Liver (tissue), 9 donors: ENCODE measurements around the gene TNFRSF6B. TPM values are rescaled to one million over a fixed set of nuclear protein-coding genes. Genes with fewer than 3 reads are reported as not detected.
"Not testable (repeated sequence)": the region's sequence is repeated elsewhere in the genome, so short reads cannot be mapped to it uniquely, and the experiment has no call there.

ENCODE experiments used
- DNase-seq: peaks from one replicate; pipeline ENCODE4 v3.0.0-alpha.2; 2017; ENCODE audit warnings: low spot score
- H3K27ac ChIP-seq, 2 donors: one replicate each; pipeline ENCODE4 v1.7.0; 2013; ENCODE audit warnings: inconsistent platforms in 2 of 2, low read length in 2 of 2, control low read depth in 1 of 2, low read depth in 1 of 2, mild to moderate bottlenecking in 1 of 2
- H3K27me3 ChIP-seq, 4 donors: one replicate each; pipeline versions ENCODE4 v1.6.1 to v1.7.0; 2013; ENCODE audit warnings: low read length in 3 of 4, inconsistent platforms in 1 of 4, mild to moderate bottlenecking in 1 of 4, moderate library complexity in 1 of 4; ENCODE audit not compliant: control insufficient read depth in 4 of 4, insufficient read depth in 4 of 4
- H3K36me3 ChIP-seq, 4 donors: one replicate each; pipeline versions ENCODE4 v1.6.1 to v1.7.0; 2013; ENCODE audit warnings: low read length in 3 of 4, mild to moderate bottlenecking in 3 of 4, low read depth in 1 of 4, moderate library complexity in 1 of 4; ENCODE audit not compliant: control insufficient read depth in 4 of 4, insufficient read depth in 3 of 4
- H3K4me1 ChIP-seq, 4 donors: one replicate each; pipeline versions ENCODE4 v1.6.1 to v1.7.0; 2013; ENCODE audit warnings: low read length in 3 of 4, mild to moderate bottlenecking in 3 of 4, moderate library complexity in 1 of 4; ENCODE audit not compliant: control insufficient read depth in 4 of 4, insufficient read depth in 4 of 4
- H3K4me3 ChIP-seq, 3 donors: one replicate each; pipeline versions ENCODE4 v1.6.1 to v1.7.0; 2013; ENCODE audit warnings: low read length in 3 of 3, control low read depth in 1 of 3, low read depth in 1 of 3, mild to moderate bottlenecking in 1 of 3
- H3K9ac ChIP-seq, 2 donors: one replicate each; pipeline ENCODE4 v1.7.0; 2013; ENCODE audit warnings: low read length in 2 of 2, mild to moderate bottlenecking in 2 of 2, moderate library complexity in 2 of 2, control low read depth in 1 of 2, low read depth in 1 of 2
- H3K9me3 ChIP-seq, 4 donors: one replicate each; pipeline versions ENCODE4 v1.6.1 to v1.7.0; 2013; ENCODE audit warnings: low read length in 3 of 4; ENCODE audit not compliant: control insufficient read depth in 4 of 4
- ATF3 ChIP-seq: IDR thresholded peaks from 2 replicates; pipeline ENCODE4 v1.6.1; 2016; ENCODE audit warnings: antibody characterized with exemption
- CTCF ChIP-seq: fragments of 150-350 bp; IDR thresholded peaks from 2 replicates; pipeline ENCODE4 v1.5.1; 2017; ENCODE audit warnings: improper control_type of control experiment, low read depth, low read length; ENCODE audit not compliant: missing input control
- FOXA1 ChIP-seq: IDR thresholded peaks from 2 replicates; pipeline ENCODE4 v1.6.1; 2016; ENCODE audit warnings: antibody characterized with exemption
- MAX ChIP-seq: IDR thresholded peaks from 2 replicates; pipeline ENCODE4 v1.6.1; 2016; ENCODE audit warnings: antibody characterized with exemption
- NR2F2 ChIP-seq: IDR thresholded peaks from 2 replicates; pipeline ENCODE4 v1.6.1; 2016; ENCODE audit warnings: antibody characterized with exemption
- REST ChIP-seq: IDR thresholded peaks from 2 replicates; pipeline ENCODE4 v1.6.1; 2016; ENCODE audit warnings: antibody characterized with exemption, mild to moderate bottlenecking
- YY1 ChIP-seq: IDR thresholded peaks from 2 replicates; pipeline ENCODE4 v1.6.1; 2016; ENCODE audit warnings: antibody characterized with exemption, mild to moderate bottlenecking
- WGBS: extraction: QIAGEN DNeasy Blood & Tissue Kit; methylation state at CpG from one replicate; pipeline ENCODE4 v1.1.7; 2013; 5-methylcytosine and 5-hydroxymethylcytosine counted together
- polyA plus RNA-seq, 2 donors: library from polyadenylated mRNA; stranded (reverse) in 1 of 2; unstranded in 1 of 2; fragments of 200-250 nt in 1 of 2; fragments of >200 nt in 1 of 2; fragmentation: Nextera tagmentation in 1 of 2; extraction: Ambion mirVana in 1 of 2; gene quantifications; one replicate each; pipeline versions ENCODE4 v1.2.1 to v1.2.3, GENCODE V29; 2013 to 2015
- total RNA-seq, 2 donors: library from RNA; depleted of rRNA; stranded (reverse); fragments of >200 nt; gene quantifications; one replicate each; pipeline ENCODE4 v1.2.3, GENCODE V29; 2014
- donor health status: healthy.
- donor health status: healthy.
- donor health status: healthy.
- donor health status: healthy.
- donor health status: healthy.

The TNFRSF6B gene
- total and polyA plus RNA-seq, 4 donors, result 0.09 to 0.73 TPM; not detected in 2

GRCh38 chr20:63668351-63668750 lies 28.1 kb upstream of the TNFRSF6B start:
- no peaks in the 10 kb centered on the region for H3K27me3 ChIP-seq
- no peaks in the 10 kb centered on the region for H3K4me1 ChIP-seq
- no peak overlapping the region for H3K4me3 ChIP-seq
- TF ChIP-seq MAX, result no peak
- TF ChIP-seq NR2F2, result no peak
- no peak for TF ChIP-seq CTCF
- no peak for TF ChIP-seq REST
- no peak for TF ChIP-seq FOXA1
- H3K36me3 ChIP-seq, result peaks cover 6 to 33% (median 12%) of the 10 kb centered on the region in 4 donors
- no peak overlapping the region for H3K27ac ChIP-seq
- H3K9me3 ChIP-seq, result no peaks in the 10 kb centered on the region
- no peak for DNase-seq
- no peak overlapping the region for H3K9ac ChIP-seq
- WGBS, result 97% methylated on average over 11 of the region's 11 CpGs

GRCh38 chr20:63671695-63672094 lies 24.8 kb upstream of the TNFRSF6B start:
- H3K36me3 ChIP-seq, result peaks cover 4 to 40% (median 12%) of the 10 kb centered on the region in 4 donors
- 98% methylated on average over 12 of the region's 12 CpGs for WGBS
- H3K27me3 ChIP-seq, H3K9ac ChIP-seq, H3K27ac ChIP-seq, DNase-seq, H3K9me3 ChIP-seq, H3K4me3 ChIP-seq, H3K4me1 ChIP-seq: not testable (repeated sequence)

DNA sequence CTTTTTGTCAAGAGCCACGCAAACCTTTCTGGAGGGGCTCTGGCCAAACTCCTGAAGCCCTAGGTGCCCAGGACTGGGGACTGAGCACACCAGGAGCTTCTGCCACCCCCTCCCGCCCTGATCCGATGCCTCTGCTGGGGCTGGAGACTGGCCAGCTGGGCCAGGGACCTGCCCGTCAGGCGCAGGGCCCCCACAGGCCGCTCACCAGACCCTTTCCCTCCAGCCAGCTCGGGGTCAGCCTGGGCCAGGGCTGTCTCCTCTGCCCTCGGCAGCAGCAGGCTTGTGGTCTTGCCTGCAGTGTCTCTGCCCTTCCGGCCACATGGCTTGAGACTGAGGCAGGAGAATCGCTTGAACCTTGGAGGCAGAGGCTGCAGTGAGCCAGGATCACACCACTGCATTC lies 23.8 kb upstream of the TNFRSF6B start:
- DNase-seq, result no peak
- H3K9ac ChIP-seq, result no peak overlapping the region

More for the DNA sequence above, 23.8 kb upstream of the TNFRSF6B start:
- TF ChIP-seq ATF3 (no peak), YY1 (no peak)
- Histone ChIP-seq H3K27me3 (no peaks in the 10 kb centered on the region), H3K9me3 (no peaks in the 10 kb centered on the region), H3K4me1 (no peaks in the 10 kb centered on the region), H3K27ac (no peak overlapping the region), H3K4me3 (no peak overlapping the region), H3K36me3 (peaks cover 0 to 37% (median 12%) of the 10 kb centered on the region in 4 donors)
- WGBS, result 93% methylated on average over 10 of the region's 10 CpGs
